Activated naive CD8-positive, alpha-beta T cell treated with anti-CD3 and anti-CD28 coated beads for 36 hours (primary cell): Measurements from ENCODE around the gene PCDHGA1. TPM values are rescaled to one million over a fixed set of nuclear protein-coding genes. Genes with fewer than 3 reads are reported as not detected.

Experiments
- DNase-seq: peaks from one replicate; pipeline ENCODE4 v3.0.0; 2021
- H3K27ac Mint-ChIP-seq: one replicate; pipeline ENCODE4 v1.8.0; 2022; ENCODE audit warnings: mild to moderate bottlenecking, moderate library complexity, mixed read lengths
- H3K27me3 Mint-ChIP-seq: one replicate; pipeline ENCODE4 v1.8.0; 2022; ENCODE audit warnings: mild to moderate bottlenecking, mixed read lengths
- H3K36me3 Mint-ChIP-seq: one replicate; pipeline ENCODE4 v1.8.0; 2021; ENCODE audit warnings: mild to moderate bottlenecking, mixed read lengths
- H3K4me1 Mint-ChIP-seq: one replicate; pipeline ENCODE4 v1.8.0; 2021; ENCODE audit warnings: mixed read lengths
- H3K4me3 Mint-ChIP-seq: one replicate; pipeline ENCODE4 v1.8.0; 2022; ENCODE audit warnings: mild to moderate bottlenecking, moderate library complexity, mixed read lengths
- H3K9me3 Mint-ChIP-seq: one replicate; pipeline ENCODE4 v1.8.0; 2022; ENCODE audit warnings: mixed read lengths
- total RNA-seq, 2 experiments: library from RNA; stranded (reverse); gene quantifications; one replicate each; pipeline ENCODE4 v1.2.3, GENCODE V29; 2021

The PCDHGA1 gene
- total RNA-seq, 2 experiments from 2014 or later = not detected

DNA sequence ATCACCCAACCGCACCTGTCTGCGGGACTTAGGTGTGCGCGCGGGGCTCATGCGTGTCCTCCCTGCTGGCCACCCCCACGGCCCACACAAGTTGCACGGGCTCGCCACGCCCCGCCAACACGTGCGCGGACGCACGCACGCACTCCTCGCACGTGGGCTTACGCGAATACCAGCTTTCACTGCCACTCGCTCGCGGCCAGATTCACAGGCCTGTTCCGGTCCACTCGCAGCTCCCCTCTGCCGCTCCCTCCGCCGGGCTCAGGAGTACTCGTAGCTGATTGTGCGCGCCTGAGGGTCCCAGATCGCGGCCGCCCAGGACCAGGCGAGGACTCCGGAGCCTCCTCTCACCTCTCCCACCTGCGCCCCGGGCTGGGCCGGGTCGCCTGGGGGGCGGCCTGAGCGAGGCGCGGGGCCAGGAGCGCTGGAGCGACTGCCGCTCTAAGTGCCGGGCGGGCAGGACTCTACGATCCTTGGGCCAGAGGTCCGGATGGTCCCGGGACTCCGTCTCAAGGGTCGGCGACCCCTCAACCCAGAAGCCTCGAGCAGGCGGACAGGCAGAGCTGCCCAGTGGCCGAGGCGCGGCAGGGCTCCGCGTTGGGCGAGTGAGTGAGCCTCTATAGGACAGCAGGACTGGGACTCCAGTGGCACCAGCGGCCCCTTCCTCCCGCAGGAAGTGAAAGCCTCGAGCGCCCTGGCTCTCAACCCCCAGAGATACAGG lies 162.0 kb downstream of the PCDHGA1 start:
- H3K4me1 Mint-ChIP-seq = peaks cover 2% of the 10 kb centered on the region
- H3K27me3 Mint-ChIP-seq = peaks cover 92% of the 10 kb centered on the region
- no peaks in the 10 kb centered on the region for H3K9me3 Mint-ChIP-seq
- H3K36me3 Mint-ChIP-seq = no peaks in the 10 kb centered on the region
- peak overlapping the region; percentile 71 for H3K4me3 Mint-ChIP-seq
- H3K27ac Mint-ChIP-seq = peak overlapping the region; percentile 49
- DNase-seq = peak; percentile 20

DNA sequence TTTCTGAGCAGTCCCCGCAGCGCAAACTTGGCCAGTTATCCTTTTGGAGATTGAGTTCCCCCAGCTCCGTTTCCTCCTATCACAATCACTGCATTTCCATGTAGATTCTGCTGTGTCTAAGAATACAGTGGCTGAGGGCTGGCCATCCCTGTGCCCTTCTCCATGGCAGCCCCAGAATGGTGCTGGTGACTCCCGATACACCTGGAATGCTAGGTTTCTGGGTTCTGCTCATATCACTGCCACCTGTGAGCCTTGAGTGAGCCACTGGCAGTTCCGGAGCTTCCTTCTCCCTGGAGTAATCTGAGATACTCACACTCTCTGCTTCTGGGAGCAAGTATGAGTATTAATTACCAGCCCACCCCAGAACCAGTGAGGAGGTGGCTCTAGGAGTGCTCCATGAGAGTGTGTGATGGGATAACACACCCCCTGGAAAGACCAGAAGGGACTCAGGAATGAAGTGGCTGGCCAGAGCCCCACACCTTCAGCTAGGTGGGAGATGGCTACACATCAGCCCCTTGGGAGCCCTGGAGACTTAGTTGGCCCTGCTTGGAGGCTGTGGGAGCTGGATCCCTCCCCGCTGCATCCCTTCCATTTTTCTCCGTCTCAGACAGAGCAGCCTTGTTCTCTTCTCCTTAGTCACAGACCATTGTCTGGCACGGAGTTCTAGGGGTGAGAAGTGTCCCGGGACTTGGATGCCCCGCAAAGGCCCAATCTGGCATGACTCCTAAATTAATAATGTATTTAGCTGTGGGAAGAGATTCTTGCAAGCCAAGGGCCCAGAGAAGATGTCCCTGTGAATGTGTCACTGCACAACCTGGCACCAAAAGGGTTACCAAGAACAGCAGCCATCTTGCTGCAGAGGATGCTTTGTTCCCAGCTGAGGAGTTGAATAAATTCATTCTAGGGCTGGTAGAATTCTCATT lies 163.4 kb downstream of the PCDHGA1 start:
- H3K4me3 Mint-ChIP-seq = no peak overlapping the region
- H3K27me3 Mint-ChIP-seq = peaks cover 83% of the 10 kb centered on the region
- H3K36me3 Mint-ChIP-seq = no peaks in the 10 kb centered on the region
- peaks cover 2% of the 10 kb centered on the region for H3K4me1 Mint-ChIP-seq
- DNase-seq = no peak
- no peak overlapping the region for H3K27ac Mint-ChIP-seq
- H3K9me3 Mint-ChIP-seq = no peaks in the 10 kb centered on the region

DNA sequence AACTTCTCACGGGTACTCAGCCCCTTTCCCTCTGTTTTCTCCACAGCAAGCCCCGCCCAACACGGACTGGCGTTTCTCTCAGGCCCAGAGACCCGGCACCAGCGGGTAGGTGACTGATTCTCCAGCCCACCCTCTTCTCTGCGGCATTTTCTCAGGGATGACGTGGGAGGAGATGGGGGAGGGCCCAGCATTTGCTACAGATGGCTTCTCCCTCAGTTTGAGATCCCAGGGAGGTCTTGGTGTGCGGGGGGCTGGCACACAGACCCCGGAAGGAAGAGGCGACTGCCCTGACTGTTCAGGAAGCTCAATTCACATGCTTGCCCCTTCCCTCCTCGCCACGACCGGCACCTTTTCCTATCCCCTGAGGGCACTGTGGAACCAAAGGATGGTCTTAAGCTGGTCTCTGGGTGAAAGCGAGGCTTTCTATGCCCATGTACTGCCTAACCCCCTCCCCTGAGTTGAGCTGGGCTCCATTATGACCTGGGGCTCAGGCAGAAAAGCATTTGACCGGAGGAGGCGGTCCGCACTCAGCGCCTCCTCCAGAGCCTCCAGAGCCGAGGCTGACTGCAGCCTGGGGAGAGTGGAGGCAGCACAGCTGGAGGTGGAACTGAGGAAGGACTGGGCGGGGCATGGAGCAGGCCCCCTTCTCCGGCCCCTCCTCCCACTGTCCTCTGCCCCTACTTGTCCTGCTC lies 164.6 kb downstream of the PCDHGA1 start:
- no peak for DNase-seq
- H3K4me1 Mint-ChIP-seq = peaks cover 2% of the 10 kb centered on the region
- H3K27me3 Mint-ChIP-seq = peaks cover 73% of the 10 kb centered on the region
- no peak overlapping the region for H3K27ac Mint-ChIP-seq
- no peak overlapping the region for H3K4me3 Mint-ChIP-seq
- H3K36me3 Mint-ChIP-seq = no peaks in the 10 kb centered on the region
- H3K9me3 Mint-ChIP-seq = no peaks in the 10 kb centered on the region

DNA sequence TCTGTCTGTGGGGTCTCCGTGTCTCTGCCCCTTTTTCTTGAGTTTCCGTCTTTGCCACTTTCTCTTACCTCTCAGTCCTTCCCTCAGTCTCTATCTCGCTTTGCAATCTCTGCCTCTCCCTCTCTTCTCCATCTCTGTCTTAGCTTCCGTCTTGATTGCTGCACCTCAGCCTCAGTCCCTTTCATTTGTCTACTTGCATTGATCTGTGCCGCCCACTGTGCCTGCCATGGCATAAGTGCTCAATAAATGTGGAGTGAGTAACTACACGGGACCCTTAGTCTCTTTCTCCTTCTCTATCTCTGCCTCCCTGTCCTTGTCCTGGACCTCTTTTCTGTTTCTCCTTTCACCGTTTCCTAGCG lies 165.1 kb downstream of the PCDHGA1 start:
- no peak for DNase-seq
- Mint-ChIP-seq H3K9me3 (no peaks in the 10 kb centered on the region), H3K36me3 (no peaks in the 10 kb centered on the region), H3K4me3 (no peak overlapping the region), H3K27ac (no peak overlapping the region), H3K27me3 (peaks cover 68% of the 10 kb centered on the region), H3K4me1 (peaks cover 2% of the 10 kb centered on the region)

DNA sequence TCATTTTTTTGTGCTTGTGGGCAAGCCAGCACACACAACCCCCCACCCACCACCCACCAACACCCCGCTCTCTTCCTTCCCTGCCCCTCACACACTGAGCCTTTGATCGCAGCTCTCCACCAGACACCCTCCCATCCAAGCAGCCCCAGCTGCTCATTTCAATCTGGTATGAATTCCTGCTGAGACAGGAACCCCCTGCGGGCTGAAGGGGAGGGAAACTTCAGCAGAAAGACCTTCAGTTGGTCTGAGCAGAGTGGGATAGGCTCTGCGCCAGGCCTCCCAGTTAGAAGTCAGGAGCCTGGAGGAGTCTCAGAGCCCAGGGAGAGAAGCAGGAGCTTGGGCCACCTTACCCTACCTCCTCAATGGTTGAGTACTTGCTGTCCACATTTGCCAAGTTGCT lies 165.7 kb downstream of the PCDHGA1 start:
- H3K9me3 Mint-ChIP-seq = no peaks in the 10 kb centered on the region
- no peak for DNase-seq
- no peak overlapping the region for H3K27ac Mint-ChIP-seq
- H3K4me3 Mint-ChIP-seq = no peak overlapping the region
- peaks cover 62% of the 10 kb centered on the region for H3K27me3 Mint-ChIP-seq
- no peaks in the 10 kb centered on the region for H3K36me3 Mint-ChIP-seq
- peaks cover 2% of the 10 kb centered on the region for H3K4me1 Mint-ChIP-seq

DNA sequence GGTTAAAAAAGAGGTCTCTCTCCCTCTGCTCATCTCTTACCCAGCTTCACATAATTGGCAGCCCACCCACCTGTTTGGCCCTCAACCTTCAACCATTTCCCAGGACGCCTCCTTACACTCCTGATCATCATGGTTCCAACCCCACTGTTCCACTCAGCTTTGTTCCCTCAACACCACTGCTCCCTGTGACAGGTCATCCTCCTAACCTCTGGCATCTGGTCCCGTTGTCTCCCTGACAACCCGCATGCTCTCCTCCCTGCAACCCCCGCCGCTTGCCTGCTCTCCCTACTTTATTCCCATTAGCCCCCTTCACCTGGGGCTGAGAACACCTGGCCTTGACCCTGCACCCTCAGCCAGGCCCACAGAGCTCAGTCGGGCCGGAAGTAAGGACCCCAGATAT lies 171.4 kb downstream of the PCDHGA1 start:
- Mint-ChIP-seq H3K36me3 (no peaks in the 10 kb centered on the region), H3K27ac (no peak overlapping the region), H3K4me1 (no peaks in the 10 kb centered on the region), H3K4me3 (no peak overlapping the region), H3K9me3 (no peaks in the 10 kb centered on the region), H3K27me3 (peaks cover 8% of the 10 kb centered on the region)
- DNase-seq = no peak

DNA sequence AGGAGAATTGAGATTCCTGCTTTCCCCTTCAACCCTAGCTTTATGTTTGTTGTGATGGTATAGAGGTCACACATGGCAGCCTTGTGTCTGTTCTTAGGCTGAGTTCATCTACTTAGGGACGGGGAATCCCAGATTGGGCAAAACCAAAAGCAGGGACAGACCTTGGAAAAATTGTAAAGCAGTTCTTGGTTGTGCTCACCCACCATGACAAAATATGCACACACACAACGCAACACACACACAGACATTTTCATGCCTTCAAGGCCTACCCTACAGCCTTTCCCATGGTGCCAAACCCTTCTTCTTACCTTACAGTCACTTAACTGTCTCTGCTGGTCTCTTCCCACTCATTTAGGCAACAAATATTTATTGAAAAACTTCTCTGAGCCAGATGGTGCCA lies 173.4 kb downstream of the PCDHGA1 start:
- Mint-ChIP-seq H3K4me1 (no peaks in the 10 kb centered on the region), H3K36me3 (no peaks in the 10 kb centered on the region), H3K27ac (no peak overlapping the region), H3K27me3 (no peaks in the 10 kb centered on the region), H3K4me3 (no peak overlapping the region), H3K9me3 (no peaks in the 10 kb centered on the region)
- no peak for DNase-seq

DNA sequence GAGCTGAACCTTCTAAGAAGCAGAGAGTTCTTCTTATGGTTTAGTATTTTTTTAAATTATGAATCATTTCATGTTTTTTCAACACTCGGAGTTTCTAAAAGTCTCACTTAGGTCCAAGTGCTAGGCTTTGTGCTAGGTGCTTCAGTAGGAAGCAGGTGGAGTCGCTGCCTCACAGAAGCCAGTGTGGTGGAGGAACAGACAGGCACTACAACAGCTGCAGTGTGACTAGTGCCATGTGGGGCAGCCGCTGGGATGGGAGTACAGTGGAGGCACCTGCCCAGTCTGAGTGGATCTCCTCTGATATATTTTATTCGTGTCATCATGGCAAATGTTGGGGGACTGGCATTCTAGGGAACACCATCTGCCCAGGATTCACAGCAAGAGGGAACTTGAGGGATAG lies 173.9 kb downstream of the PCDHGA1 start:
- no peak for DNase-seq
- no peaks in the 10 kb centered on the region for H3K36me3 Mint-ChIP-seq
- no peaks in the 10 kb centered on the region for H3K9me3 Mint-ChIP-seq

DNA sequence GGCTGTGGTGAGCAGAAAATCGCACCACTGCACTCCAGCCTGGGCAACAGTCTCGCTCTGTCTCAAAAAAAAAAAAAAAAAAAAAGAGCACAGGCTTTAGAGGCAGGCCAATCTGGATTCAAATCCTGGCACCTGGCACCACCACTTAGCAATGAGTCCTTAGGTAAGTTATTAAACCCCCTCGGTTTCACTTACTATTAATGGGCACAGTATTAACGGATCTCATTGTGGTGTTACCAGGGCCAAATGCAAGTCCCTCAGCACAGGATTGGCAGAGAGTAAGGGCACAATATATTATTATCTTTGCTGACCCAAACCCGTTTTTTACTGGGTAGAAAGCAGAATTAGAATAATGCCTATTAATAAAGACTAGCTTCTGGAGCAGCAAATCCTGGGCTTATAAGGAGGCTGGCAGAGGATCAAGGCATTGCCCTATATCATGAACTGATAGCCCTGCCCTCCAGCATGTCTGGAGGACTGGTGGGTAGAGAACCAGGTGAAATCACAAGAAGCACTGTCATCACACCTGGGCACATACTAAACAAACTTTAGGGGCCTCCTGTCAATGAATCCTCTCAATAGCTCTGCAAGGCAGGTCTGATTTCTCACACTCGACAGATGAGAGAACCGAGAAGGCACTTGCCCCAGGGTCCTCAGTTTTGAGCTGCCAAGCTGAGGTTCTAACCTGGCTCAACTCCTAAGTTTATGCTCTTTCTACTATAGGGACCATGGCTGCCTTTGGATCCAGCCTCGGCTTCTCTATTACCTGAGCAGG lies 176.3 kb downstream of the PCDHGA1 start:
- H3K27me3 Mint-ChIP-seq = no peaks in the 10 kb centered on the region
- H3K9me3 Mint-ChIP-seq = no peaks in the 10 kb centered on the region
- no peaks in the 10 kb centered on the region for H3K36me3 Mint-ChIP-seq
- no peak overlapping the region for H3K27ac Mint-ChIP-seq
- H3K4me3 Mint-ChIP-seq = no peak overlapping the region
- peaks cover 5% of the 10 kb centered on the region for H3K4me1 Mint-ChIP-seq
- no peak for DNase-seq

More for the DNA sequence above, 173.9 kb downstream of the PCDHGA1 start:
- no peak overlapping the region for H3K4me3 Mint-ChIP-seq
- H3K27ac Mint-ChIP-seq = no peak overlapping the region
- H3K27me3 Mint-ChIP-seq = no peaks in the 10 kb centered on the region
- peaks cover 3% of the 10 kb centered on the region for H3K4me1 Mint-ChIP-seq

DNA sequence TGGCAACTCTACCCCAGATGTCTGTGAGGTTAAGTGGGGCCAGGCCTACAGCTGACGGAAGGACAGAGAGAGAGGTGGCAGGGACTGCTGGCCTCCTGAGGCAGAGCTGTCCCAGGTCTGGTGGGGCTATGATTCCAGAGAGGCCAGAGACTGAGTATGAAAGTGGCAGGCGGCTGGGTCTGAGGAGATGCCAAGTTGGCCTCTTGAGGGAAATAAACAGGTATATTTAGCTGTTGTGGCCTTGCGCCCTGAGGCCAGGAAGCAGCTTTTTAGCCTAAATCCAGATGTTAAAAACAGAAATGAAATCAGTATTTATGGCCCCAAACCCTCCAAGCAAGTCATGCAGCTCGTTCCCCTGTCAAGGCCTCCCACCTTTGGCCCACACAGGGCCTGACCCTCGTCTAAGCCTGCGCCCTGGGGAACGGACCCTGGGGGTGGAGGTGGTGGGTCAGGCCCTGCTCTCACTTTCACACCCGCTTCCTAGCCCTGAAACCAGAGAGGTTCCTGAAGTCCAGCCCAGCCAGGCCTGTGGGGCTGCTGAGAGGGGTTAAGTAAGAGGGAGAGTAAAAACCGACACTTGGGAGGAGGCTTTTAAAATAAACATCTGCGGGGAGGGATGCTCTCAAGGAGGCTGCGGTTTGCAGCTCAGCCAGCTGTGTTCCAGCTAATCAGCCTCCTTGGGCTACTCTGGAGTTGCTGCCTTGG lies 177.2 kb downstream of the PCDHGA1 start:
- no peak overlapping the region for H3K4me3 Mint-ChIP-seq

DNA sequence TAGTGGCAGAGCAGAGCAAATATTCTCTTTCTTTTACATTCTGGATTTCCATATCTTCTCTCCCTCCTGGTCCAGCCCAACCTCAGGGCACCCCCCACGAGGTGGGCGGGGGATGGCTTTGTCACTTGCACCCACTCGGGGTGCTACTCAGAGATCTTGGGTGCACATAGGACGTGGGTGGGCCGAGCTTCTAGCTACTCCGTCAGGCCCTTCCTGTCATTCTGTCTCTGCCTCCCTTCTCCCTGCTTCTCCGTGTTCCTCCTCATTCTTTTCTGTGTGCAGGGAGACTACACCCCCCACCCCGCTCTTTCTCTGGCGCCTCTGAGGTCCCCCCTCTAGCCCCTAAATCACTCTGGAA lies 178.1 kb downstream of the PCDHGA1 start:
- H3K4me3 Mint-ChIP-seq = no peak overlapping the region
- no peak overlapping the region for H3K27ac Mint-ChIP-seq
- peaks cover 14% of the 10 kb centered on the region for H3K4me1 Mint-ChIP-seq

More for the DNA sequence above, 177.2 kb downstream of the PCDHGA1 start:
- H3K27me3 Mint-ChIP-seq = no peaks in the 10 kb centered on the region
- no peak overlapping the region for H3K27ac Mint-ChIP-seq
- peaks cover 8% of the 10 kb centered on the region for H3K4me1 Mint-ChIP-seq
- no peaks in the 10 kb centered on the region for H3K9me3 Mint-ChIP-seq
- no peaks in the 10 kb centered on the region for H3K36me3 Mint-ChIP-seq
- DNase-seq = no peak

DNA sequence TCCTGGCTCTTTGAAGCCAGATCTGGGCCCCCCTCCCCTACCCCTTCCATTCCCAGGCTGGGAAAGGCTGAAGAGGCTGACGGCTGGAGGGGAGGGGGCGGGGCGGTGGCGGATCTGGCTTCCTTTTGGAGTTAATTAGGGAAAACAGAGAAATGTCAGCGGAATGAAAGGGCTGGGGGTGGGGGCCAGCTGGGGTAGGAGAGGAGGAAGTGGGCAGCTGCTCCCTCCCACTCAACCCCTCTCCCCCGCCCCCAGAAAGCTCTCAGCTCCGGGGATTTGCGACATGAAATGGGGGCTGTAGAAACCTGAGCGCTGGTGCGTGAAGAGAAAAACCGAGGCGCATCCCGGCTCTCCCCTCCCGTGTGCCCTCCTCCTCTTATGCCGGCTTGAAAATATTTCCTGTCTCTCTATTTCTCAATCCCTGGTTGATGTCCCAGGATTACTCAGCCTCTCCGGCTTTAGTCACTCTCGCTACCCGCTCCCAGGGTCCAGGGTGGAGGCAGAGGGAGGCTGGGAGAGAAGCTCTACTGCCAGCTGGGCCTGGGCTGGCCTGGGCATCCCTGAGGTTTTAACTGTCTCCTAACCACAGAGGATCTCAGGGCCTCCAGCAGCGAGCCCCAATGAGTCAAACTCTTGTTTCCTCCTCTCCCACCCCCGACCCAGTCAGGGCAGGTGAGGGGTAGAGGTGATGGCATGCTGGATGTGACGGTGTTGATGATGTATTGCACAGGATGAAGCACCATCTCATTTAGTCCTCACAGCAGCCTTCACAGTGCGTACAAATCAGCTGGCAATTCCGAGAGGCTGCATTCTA lies 178.7 kb downstream of the PCDHGA1 start:
- H3K4me3 Mint-ChIP-seq = no peak overlapping the region
- H3K27ac Mint-ChIP-seq = no peak overlapping the region

More for the DNA sequence above, 178.1 kb downstream of the PCDHGA1 start:
- Mint-ChIP-seq H3K27me3 (no peaks in the 10 kb centered on the region), H3K9me3 (no peaks in the 10 kb centered on the region), H3K36me3 (peaks cover 4% of the 10 kb centered on the region)
- no peak for DNase-seq

DNA sequence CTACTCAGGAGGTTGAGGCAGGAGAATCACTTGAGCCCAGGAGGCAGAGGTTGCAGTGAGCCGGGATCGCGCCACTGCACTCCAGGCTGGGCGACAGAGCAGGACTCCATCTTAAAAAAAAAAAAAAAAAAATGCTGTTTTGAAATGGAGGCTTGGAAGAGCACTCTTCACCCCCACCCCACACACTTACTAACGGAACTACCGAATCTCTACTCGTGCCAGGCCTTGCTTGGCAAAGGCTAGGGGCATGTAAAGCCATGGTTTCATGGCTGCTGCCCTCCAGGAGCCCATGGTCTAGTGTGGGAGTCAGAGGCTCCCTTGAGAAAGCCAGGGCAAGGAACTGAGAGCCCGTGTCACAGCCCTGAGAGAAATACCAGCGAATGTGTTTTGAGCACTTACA lies 179.8 kb downstream of the PCDHGA1 start:
- Mint-ChIP-seq H3K36me3 (peaks cover 13% of the 10 kb centered on the region), H3K27ac (no peak overlapping the region), H3K4me3 (no peak overlapping the region), H3K27me3 (no peaks in the 10 kb centered on the region), H3K4me1 (peaks cover 32% of the 10 kb centered on the region), H3K9me3 (no peaks in the 10 kb centered on the region)
- no peak for DNase-seq

More for the DNA sequence above, 178.7 kb downstream of the PCDHGA1 start:
- DNase-seq = no peak
- Mint-ChIP-seq H3K4me1 (peaks cover 20% of the 10 kb centered on the region), H3K27me3 (no peaks in the 10 kb centered on the region), H3K36me3 (peaks cover 8% of the 10 kb centered on the region), H3K9me3 (no peaks in the 10 kb centered on the region)
